Myometrial cell (primary cell): ENCODE data around the gene CDC123. TPM values are rescaled to one million over a fixed set of nuclear protein-coding genes. Genes with fewer than 3 reads are reported as not detected.

Source experiments
- total RNA-seq: library from RNA; depleted of rRNA; stranded (reverse); fragments of >200 nt; gene quantifications from 2 replicates; pipeline ENCODE4 v1.2.3, GENCODE V29; 2015

CDC123 gene, protein sequence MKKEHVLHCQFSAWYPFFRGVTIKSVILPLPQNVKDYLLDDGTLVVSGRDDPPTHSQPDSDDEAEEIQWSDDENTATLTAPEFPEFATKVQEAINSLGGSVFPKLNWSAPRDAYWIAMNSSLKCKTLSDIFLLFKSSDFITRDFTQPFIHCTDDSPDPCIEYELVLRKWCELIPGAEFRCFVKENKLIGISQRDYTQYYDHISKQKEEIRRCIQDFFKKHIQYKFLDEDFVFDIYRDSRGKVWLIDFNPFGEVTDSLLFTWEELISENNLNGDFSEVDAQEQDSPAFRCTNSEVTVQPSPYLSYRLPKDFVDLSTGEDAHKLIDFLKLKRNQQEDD
- total RNA-seq: 120 and 121 TPM in 2 replicates

DNA sequence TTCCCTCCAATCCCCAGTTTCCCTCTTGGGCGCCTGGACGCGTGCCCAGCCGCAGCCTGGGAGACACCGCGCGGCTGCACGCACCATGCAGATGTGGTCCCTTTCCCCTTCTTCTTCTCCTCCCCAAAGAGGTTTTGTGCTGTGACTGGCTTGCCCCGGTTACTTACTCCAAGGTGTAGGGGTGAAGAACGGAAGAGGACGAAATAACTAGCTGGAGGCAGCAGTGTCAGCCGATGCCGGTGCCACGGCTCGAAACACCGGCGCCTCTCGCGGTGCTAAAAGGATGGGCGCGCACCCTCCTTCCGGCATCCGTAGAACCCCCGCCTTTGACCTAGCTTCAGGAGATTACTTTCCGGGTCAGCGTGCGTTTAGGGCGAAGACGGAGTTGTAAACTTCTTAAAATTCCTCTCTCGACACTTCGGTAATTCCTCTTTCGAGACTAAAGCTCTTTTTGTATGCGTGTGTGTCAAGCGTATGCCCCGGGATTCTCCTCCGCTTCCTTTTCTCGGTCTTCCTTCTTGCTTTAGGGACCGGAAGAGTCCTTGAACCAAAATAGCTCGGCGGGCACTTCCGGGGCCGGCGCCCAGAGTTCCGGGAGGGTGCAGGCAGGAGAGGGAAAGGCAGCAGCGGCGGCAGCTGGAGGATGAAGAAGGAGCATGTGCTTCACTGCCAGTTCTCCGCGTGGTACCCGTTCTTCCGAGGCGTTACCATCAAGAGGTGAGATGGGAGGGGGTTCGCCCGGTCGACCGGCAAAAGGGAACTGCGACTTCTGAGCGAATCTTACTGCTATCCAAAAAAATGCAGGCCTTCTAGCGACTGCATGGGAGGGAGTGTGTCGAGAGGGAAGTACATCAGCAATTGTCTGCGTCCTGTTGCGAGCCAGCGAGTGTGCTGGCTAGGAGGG lies at the start of gene CDC123, which contains the start of gene NUDT5:
Gene CDC123 (plus strand): TSS at position 586 of the 904 bp plus-strand sequence. CDS start 58 bp downstream, at position 644.
Gene NUDT5 (minus strand): TSS at position 289 of the 904 bp plus-strand sequence. CDS start 9,600 bp downstream, outside the sequence.

Other genes with a start within 250 kb of the CDC123 start
- 8.6 and 12.6 TPM in 2 replicates for gene UPF2, start 153.4 kb upstream of the CDC123 start, total RNA-seq
- 11.5 and 20.6 TPM in 2 replicates for gene DHTKD1, start 127.2 kb upstream of the CDC123 start, total RNA-seq
- 4.4 and 6.3 TPM in 2 replicates for gene SEC61A2, start 66.5 kb upstream of the CDC123 start, total RNA-seq
- 62.6 and 91.8 TPM in 2 replicates for gene NUDT5, start 297 bp upstream of the CDC123 start, total RNA-seq
- 0.58 and 1.2 TPM in 2 replicates for gene CAMK1D, start 153.4 kb downstream of the CDC123 start, total RNA-seq